K562 (cell line): Measurements from ENCODE around the gene TAF12.

Experiments used
- CREB3 ChIP-seq: fragments of 450-650 bp; conservative IDR thresholded peaks from 2 replicates; pipeline ENCODE4 v1.6.1; 2016; ENCODE audit warnings: missing genetic modification characterization, low read depth, mild to moderate bottlenecking, missing compliant biosample characterization, moderate library complexity
- FOXJ3 ChIP-seq: sonication (generic); formaldehyde crosslinking; IDR thresholded peaks from 2 replicates; pipeline ENCODE4 v1.4.0; 2020; ENCODE audit warnings: mild to moderate bottlenecking, missing genetic modification reagents
- MECOM ChIP-seq: fragments of 250-450 bp; sonication (Bioruptor Pico); IDR thresholded peaks from 2 replicates; pipeline ENCODE4 v1.8.0; 2022; ENCODE audit warnings: inconsistent platforms
- PTTG1 ChIP-seq: fragments of 450-650 bp; IDR thresholded peaks from 2 replicates; pipeline ENCODE4 v1.6.1; 2016; ENCODE audit warnings: low read depth, mild to moderate bottlenecking, missing genetic modification characterization, missing compliant biosample characterization
- PYGO2 ChIP-seq: fragments of 450-650 bp; IDR thresholded peaks from 2 replicates; pipeline ENCODE4 v1.6.1; 2016; ENCODE audit warnings: mild to moderate bottlenecking, missing genetic modification characterization, moderate library complexity, missing compliant biosample characterization
- SIN3A ChIP-seq, 2 experiments: fragments of 150-350 bp in 1 of 2; IDR thresholded peaks; 2 replicates each; pipeline ENCODE4 v1.6.1; 2011 to 2016; ENCODE audit warnings: borderline replicate concordance in 2 of 2, low read depth in 2 of 2, low read length in 2 of 2, mild to moderate bottlenecking in 2 of 2, moderate library complexity in 2 of 2; ENCODE audit not compliant: control insufficient read depth in 1 of 2
- SMAD3 ChIP-seq: fragments of 450-650 bp; formaldehyde crosslinking; conservative IDR thresholded peaks from 2 replicates; pipeline ENCODE4 v1.4.0; 2020; ENCODE audit warnings: mild to moderate bottlenecking
- ZBTB1 ChIP-seq: sonication (generic); formaldehyde crosslinking; IDR thresholded peaks from 2 replicates; pipeline ENCODE4 v1.8.1; 2023; ENCODE audit warnings: missing genetic modification reagents, low read depth, mild to moderate bottlenecking, borderline replicate concordance
- ZNF507 ChIP-seq: conservative IDR thresholded peaks from 2 replicates; pipeline ENCODE4 v1.6.1; 2017; ENCODE audit warnings: missing genetic modification characterization, missing compliant biosample characterization
- TF ChIP-seq, protein P1 (sequence below): sonication (generic); formaldehyde crosslinking; IDR thresholded peaks from 2 replicates; pipeline ENCODE4 v1.8.1; 2023; ENCODE audit warnings: mild to moderate bottlenecking, missing genetic modification reagents
- TF ChIP-seq, protein P2 (sequence below), 2 experiments: IDR thresholded peaks; 2 replicates each; pipeline ENCODE4 v1.6.1; 2012; ENCODE audit warnings: improper control_type of control experiment in 2 of 2, low read depth in 2 of 2, low read length in 2 of 2, borderline replicate concordance in 1 of 2
- TF ChIP-seq, protein P3 (sequence below), 3 experiments: IDR thresholded peaks in 2 of 3; conservative IDR thresholded peaks in 1 of 3; 2 replicates each; pipeline ENCODE4 v1.5.1; 2011 to 2012; ENCODE audit warnings: low read length in 3 of 3, mild to moderate bottlenecking in 3 of 3, control low read depth in 2 of 3, improper control_type of control experiment in 1 of 3, inconsistent platforms in 1 of 3, low read depth in 1 of 3, mixed read lengths in 1 of 3, moderate library complexity in 1 of 3; ENCODE audit not compliant: insufficient read depth in 2 of 3
- TF ChIP-seq, protein P4 (sequence below), 2 experiments: IDR thresholded peaks; 2 replicates each; pipeline ENCODE4 v1.6.1; 2011; ENCODE audit warnings: borderline replicate concordance in 1 of 2, control low read depth in 1 of 2, low read depth in 1 of 2, low read length in 1 of 2, mild to moderate bottlenecking in 1 of 2, mixed read lengths in 1 of 2, moderate library complexity in 1 of 2; ENCODE audit not compliant: insufficient read depth in 1 of 2, insufficient read length in 1 of 2, poor library complexity in 1 of 2, severe bottlenecking in 1 of 2; ENCODE audit errors: extremely low read depth in 1 of 2

- TF ChIP-seq ZNF507 (tag) (no peak), PTTG1 (tag) (no peak), CREB3 (tag) (no peak), MECOM (no peak), FOXJ3 (no peak), SMAD3 (no peak), SIN3A (IDR thresholded peaks at IDR 0.05; ENCODE audit: borderline replicate concordance in 2 of 2, control insufficient read depth in 1 of 2, low read depth in 2 of 2, low read length in 2 of 2) (no peak), ZBTB1 (CRISPR knock-in tag) (no peak), PYGO2 (tag) (no peak)
- TF ChIP-seq, protein P1, sequence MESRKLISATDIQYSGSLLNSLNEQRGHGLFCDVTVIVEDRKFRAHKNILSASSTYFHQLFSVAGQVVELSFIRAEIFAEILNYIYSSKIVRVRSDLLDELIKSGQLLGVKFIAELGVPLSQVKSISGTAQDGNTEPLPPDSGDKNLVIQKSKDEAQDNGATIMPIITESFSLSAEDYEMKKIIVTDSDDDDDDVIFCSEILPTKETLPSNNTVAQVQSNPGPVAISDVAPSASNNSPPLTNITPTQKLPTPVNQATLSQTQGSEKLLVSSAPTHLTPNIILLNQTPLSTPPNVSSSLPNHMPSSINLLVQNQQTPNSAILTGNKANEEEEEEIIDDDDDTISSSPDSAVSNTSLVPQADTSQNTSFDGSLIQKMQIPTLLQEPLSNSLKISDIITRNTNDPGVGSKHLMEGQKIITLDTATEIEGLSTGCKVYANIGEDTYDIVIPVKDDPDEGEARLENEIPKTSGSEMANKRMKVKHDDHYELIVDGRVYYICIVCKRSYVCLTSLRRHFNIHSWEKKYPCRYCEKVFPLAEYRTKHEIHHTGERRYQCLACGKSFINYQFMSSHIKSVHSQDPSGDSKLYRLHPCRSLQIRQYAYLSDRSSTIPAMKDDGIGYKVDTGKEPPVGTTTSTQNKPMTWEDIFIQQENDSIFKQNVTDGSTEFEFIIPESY (CRISPR knock-in tag) = no peak
- TF ChIP-seq, protein P2, sequence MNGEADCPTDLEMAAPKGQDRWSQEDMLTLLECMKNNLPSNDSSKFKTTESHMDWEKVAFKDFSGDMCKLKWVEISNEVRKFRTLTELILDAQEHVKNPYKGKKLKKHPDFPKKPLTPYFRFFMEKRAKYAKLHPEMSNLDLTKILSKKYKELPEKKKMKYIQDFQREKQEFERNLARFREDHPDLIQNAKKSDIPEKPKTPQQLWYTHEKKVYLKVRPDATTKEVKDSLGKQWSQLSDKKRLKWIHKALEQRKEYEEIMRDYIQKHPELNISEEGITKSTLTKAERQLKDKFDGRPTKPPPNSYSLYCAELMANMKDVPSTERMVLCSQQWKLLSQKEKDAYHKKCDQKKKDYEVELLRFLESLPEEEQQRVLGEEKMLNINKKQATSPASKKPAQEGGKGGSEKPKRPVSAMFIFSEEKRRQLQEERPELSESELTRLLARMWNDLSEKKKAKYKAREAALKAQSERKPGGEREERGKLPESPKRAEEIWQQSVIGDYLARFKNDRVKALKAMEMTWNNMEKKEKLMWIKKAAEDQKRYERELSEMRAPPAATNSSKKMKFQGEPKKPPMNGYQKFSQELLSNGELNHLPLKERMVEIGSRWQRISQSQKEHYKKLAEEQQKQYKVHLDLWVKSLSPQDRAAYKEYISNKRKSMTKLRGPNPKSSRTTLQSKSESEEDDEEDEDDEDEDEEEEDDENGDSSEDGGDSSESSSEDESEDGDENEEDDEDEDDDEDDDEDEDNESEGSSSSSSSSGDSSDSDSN (IDR thresholded peaks at IDR 0.05; ENCODE audit: borderline replicate concordance in 1 of 2, low read depth in 2 of 2, low read length in 2 of 2) = no peak
- TF ChIP-seq, protein P3, sequence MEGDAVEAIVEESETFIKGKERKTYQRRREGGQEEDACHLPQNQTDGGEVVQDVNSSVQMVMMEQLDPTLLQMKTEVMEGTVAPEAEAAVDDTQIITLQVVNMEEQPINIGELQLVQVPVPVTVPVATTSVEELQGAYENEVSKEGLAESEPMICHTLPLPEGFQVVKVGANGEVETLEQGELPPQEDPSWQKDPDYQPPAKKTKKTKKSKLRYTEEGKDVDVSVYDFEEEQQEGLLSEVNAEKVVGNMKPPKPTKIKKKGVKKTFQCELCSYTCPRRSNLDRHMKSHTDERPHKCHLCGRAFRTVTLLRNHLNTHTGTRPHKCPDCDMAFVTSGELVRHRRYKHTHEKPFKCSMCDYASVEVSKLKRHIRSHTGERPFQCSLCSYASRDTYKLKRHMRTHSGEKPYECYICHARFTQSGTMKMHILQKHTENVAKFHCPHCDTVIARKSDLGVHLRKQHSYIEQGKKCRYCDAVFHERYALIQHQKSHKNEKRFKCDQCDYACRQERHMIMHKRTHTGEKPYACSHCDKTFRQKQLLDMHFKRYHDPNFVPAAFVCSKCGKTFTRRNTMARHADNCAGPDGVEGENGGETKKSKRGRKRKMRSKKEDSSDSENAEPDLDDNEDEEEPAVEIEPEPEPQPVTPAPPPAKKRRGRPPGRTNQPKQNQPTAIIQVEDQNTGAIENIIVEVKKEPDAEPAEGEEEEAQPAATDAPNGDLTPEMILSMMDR (IDR thresholded peaks at IDR 0.05 in 2 of 3, conservative IDR thresholded peaks at IDR 0.05 in 1 of 3; ENCODE audit: insufficient read depth in 2 of 3, low read depth in 1 of 3, low read length in 3 of 3) = no peak
- TF ChIP-seq, protein P4, sequence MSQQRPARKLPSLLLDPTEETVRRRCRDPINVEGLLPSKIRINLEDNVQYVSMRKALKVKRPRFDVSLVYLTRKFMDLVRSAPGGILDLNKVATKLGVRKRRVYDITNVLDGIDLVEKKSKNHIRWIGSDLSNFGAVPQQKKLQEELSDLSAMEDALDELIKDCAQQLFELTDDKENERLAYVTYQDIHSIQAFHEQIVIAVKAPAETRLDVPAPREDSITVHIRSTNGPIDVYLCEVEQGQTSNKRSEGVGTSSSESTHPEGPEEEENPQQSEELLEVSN (IDR thresholded peaks at IDR 0.05; ENCODE audit: borderline replicate concordance in 1 of 2, extremely low read depth in 1 of 2, insufficient read depth in 1 of 2, insufficient read length in 1 of 2, low read depth in 1 of 2, low read length in 1 of 2, poor library complexity in 1 of 2, severe bottlenecking in 1 of 2) = no peak
Measured at GRCh38 chr1:28604962-28605361, 37.9 kb downstream of the TAF12 start.
